T-helper 2 cell (primary cell): Measurements from ENCODE around the gene GRAMD1A.
"Not testable (repeated sequence)": the region's sequence is repeated elsewhere in the genome, so short reads cannot be mapped to it uniquely, and the experiment has no call there.

Experiments used
- DNase-seq, 5 experiments: peaks; one replicate each; pipeline versions ENCODE4 v3.0.0 to v3.0.0-alpha.2; 2012 to 2022

Gene GRAMD1A

GRCh38 chr19:34979819-34980640 is 20.1 kb upstream of the GRAMD1A start:
- DNase-seq, result no peak

GRCh38 chr19:34982275-34982674 is 17.8 kb upstream of the GRAMD1A start:
- no peak for DNase-seq

GRCh38 chr19:34983786-34984185 is 16.3 kb upstream of the GRAMD1A start:
- no peak for DNase-seq

GRCh38 chr19:34984287-34984686 is 15.8 kb upstream of the GRAMD1A start:
- no peak for DNase-seq

GRCh38 chr19:34985249-34986022 is 14.7 kb upstream of the GRAMD1A start:
- DNase-seq, result peak in 1 of 5 experiments; percentile 31

- no peak for DNase-seq
Observed at GRCh38 chr19:34988119-34988518, 12.0 kb upstream of the GRAMD1A start.

GRCh38 chr19:34989298-34989697 is 10.8 kb upstream of the GRAMD1A start:
- DNase-seq, result no peak

- peak in 2 of 5 experiments; percentile 23 to 47 for DNase-seq
Observed at GRCh38 chr19:34990578-34991192, 9.4 kb upstream of the GRAMD1A start.

- no peak for DNase-seq
Observed at GRCh38 chr19:34991542-34992333, 8.4 kb upstream of the GRAMD1A start.

- not testable (repeated sequence) for DNase-seq
Observed at GRCh38 chr19:34992582-34992981, 7.5 kb upstream of the GRAMD1A start.

GRCh38 chr19:34994286-34994642 is 5.9 kb upstream of the GRAMD1A start:
- DNase-seq, result no peak

- DNase-seq, result no peak
Observed at GRCh38 chr19:34994643-34995541, 5.2 kb upstream of the GRAMD1A start.

- DNase-seq, result no peak
Observed at GRCh38 chr19:34995551-34995950, 4.6 kb upstream of the GRAMD1A start.

- peak in 2 of 5 experiments; percentile 38 to 78 for DNase-seq
Observed at GRCh38 chr19:34997071-34997617, 3.0 kb upstream of the GRAMD1A start.

GRCh38 chr19:34998224-34998623 is 1.9 kb upstream of the GRAMD1A start:
- DNase-seq, result not testable (repeated sequence)

- no peak for DNase-seq
Observed at GRCh38 chr19:34998777-34999497, 1.2 kb upstream of the GRAMD1A start.

- DNase-seq, result no peak
Observed at GRCh38 chr19:35000338-35000646, 169 bp downstream of the GRAMD1A start.

GRCh38 chr19:35000647-35001501 is 751 bp downstream of the GRAMD1A start:
- peak in 4 of 5 experiments; percentile 37 to 89 (median 56) for DNase-seq

GRCh38 chr19:35002037-35002535 is 2.0 kb downstream of the GRAMD1A start:
- no peak for DNase-seq
